ENCODE data around the gene GGACT.
"Not testable (repeated sequence)": the region's sequence is repeated elsewhere in the genome, so short reads cannot be mapped to it uniquely, and the experiment has no call there.

Gene GGACT

GRCh38 chr13:100525453-100526317, 62.9 kb downstream of the GGACT start:
- H3K4me2 ChIP-seq (ENCODE audit: low read length) = no peak overlapping the region
- H3K79me2 ChIP-seq = no peaks in the 10 kb centered on the region
- no peak for TF ChIP-seq CTCF (IDR thresholded peaks at IDR 0.05)
- H3K4me3 ChIP-seq (ENCODE audit: low read depth, low read length) = no peak overlapping the region
- H3K4me1 ChIP-seq = no peaks in the 10 kb centered on the region
- H2AFZ ChIP-seq = no peak overlapping the region
- no peaks in the 10 kb centered on the region for H3K9me3 ChIP-seq (ENCODE audit: control insufficient read depth, low read length)
- H3K27ac ChIP-seq = no peak overlapping the region
- H3K9ac ChIP-seq = no peak overlapping the region
- no peaks in the 10 kb centered on the region for H3K27me3 ChIP-seq (ENCODE audit: control insufficient read depth, insufficient read depth, low read length)
- no peaks in the 10 kb centered on the region for H3K36me3 ChIP-seq (ENCODE audit: control insufficient read depth, insufficient read depth, low read length)

DNA sequence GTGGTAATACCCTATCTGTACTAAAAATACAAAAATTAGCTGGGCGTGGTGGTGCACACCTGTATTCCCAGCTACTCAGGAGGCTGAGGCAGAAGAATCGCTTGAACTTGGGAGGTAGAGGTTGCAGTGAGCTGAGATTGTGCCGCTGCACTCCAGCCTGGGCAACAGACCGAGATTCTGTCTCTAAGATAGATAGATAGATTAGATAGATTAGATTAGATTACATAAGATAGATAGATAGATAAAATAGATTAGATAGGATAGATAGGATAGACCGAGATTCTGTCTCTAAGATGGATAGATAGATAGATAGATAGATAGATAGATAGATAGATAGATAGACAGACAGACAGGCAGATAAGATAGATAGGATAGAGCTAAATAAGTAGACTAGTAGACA, 63.9 kb downstream of the GGACT start:
- H3K4me3 ChIP-seq (ENCODE audit: low read depth, low read length); H3K4me2 ChIP-seq (ENCODE audit: low read length); H3K36me3 ChIP-seq (ENCODE audit: control insufficient read depth, insufficient read depth, low read length): not testable (repeated sequence)

GRCh38 chr13:100523981-100524386, 64.6 kb downstream of the GGACT start:
- H3K36me3 ChIP-seq (ENCODE audit: control insufficient read depth, insufficient read depth, low read length) = no peaks in the 10 kb centered on the region
- no peaks in the 10 kb centered on the region for H3K79me2 ChIP-seq
- H3K4me3 ChIP-seq (ENCODE audit: low read depth, low read length) = no peak overlapping the region
- no peak overlapping the region for H2AFZ ChIP-seq
- no peaks in the 10 kb centered on the region for H3K9me3 ChIP-seq (ENCODE audit: control insufficient read depth, low read length)
- H3K9ac ChIP-seq = no peak overlapping the region
- no peak overlapping the region for H3K4me2 ChIP-seq (ENCODE audit: low read length)
- no peaks in the 10 kb centered on the region for H3K27me3 ChIP-seq (ENCODE audit: control insufficient read depth, insufficient read depth, low read length)
- no peak overlapping the region for H3K27ac ChIP-seq
- no peaks in the 10 kb centered on the region for H3K4me1 ChIP-seq
- TF ChIP-seq CTCF (IDR thresholded peaks at IDR 0.05) = no peak

More for the DNA sequence above, 63.9 kb downstream of the GGACT start:
- not testable (repeated sequence) for H2AFZ ChIP-seq; H3K9ac ChIP-seq; H3K79me2 ChIP-seq; H3K4me1 ChIP-seq; H3K27me3 ChIP-seq (ENCODE audit: control insufficient read depth, insufficient read depth, low read length); H3K9me3 ChIP-seq (ENCODE audit: control insufficient read depth, low read length); H3K27ac ChIP-seq

DNA sequence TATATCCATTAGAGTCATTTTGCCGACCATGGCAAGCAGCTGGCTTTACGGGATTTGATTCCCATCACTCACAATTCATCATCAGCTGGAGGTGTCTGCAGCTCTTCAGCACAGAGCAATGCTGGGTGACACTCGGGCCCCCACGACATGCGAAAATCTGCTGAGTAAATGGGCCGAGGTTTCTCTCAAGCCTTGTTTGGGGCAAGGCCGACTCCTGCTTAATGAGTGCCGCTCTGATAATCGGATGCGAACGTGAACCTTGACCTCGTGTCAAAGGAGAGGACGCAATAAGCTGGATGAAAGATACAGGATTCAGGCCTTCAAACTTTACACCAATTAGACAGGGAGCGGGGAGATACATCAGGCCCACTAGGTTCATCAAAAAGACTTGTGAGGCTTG, 65.2 kb downstream of the GGACT start:
- Histone ChIP-seq H3K4me2 (ENCODE audit: low read length) (no peak overlapping the region), H3K4me1 (no peaks in the 10 kb centered on the region), H3K9ac (no peak overlapping the region), H3K27me3 (ENCODE audit: control insufficient read depth, insufficient read depth, low read length) (no peaks in the 10 kb centered on the region), H3K36me3 (ENCODE audit: control insufficient read depth, insufficient read depth, low read length) (no peaks in the 10 kb centered on the region), H3K4me3 (ENCODE audit: low read depth, low read length) (no peak overlapping the region), H3K27ac (no peak overlapping the region), H2AFZ (no peak overlapping the region), H3K9me3 (ENCODE audit: control insufficient read depth, low read length) (no peaks in the 10 kb centered on the region), H3K79me2 (no peaks in the 10 kb centered on the region)
- TF ChIP-seq CTCF (IDR thresholded peaks at IDR 0.05) = no peak

GRCh38 chr13:100522618-100523309, 65.8 kb downstream of the GGACT start:
- Histone ChIP-seq H3K27ac (no peak overlapping the region), H3K4me3 (ENCODE audit: low read depth, low read length) (no peak overlapping the region), H3K79me2 (no peaks in the 10 kb centered on the region), H3K4me1 (no peaks in the 10 kb centered on the region), H3K36me3 (ENCODE audit: control insufficient read depth, insufficient read depth, low read length) (no peaks in the 10 kb centered on the region), H3K27me3 (ENCODE audit: control insufficient read depth, insufficient read depth, low read length) (no peaks in the 10 kb centered on the region), H2AFZ (no peak overlapping the region), H3K4me2 (ENCODE audit: low read length) (no peak overlapping the region), H3K9ac (no peak overlapping the region), H3K9me3 (ENCODE audit: control insufficient read depth, low read length) (no peaks in the 10 kb centered on the region)
- no peak for TF ChIP-seq CTCF (IDR thresholded peaks at IDR 0.05)
